Fibroblast of peridontal ligament (primary cell): Measurements from ENCODE around the gene ASB12.

Source experiments
- DNase-seq: peaks from one replicate; pipeline ENCODE4 v3.0.0-alpha.2; 2010; ENCODE audit errors: extremely low read depth

ASB12 gene

GRCh38 chrX:64186974-64187761, 43.2 kb downstream of the ASB12 start:
- DNase-seq, result no peak

- no peak for DNase-seq
Observed at GRCh38 chrX:64184396-64184795, 46.0 kb downstream of the ASB12 start.

- no peak for DNase-seq
Observed at GRCh38 chrX:64182208-64182607, 48.2 kb downstream of the ASB12 start.

- no peak for DNase-seq
Observed at GRCh38 chrX:64176876-64177275, 53.5 kb downstream of the ASB12 start.
